Thymus (tissue), 11 donors: Measurements from ENCODE around the gene TJP1. TPM values are rescaled to one million over a fixed set of nuclear protein-coding genes. Genes with fewer than 3 reads are reported as not detected.
"Not testable (repeated sequence)": the region's sequence is repeated elsewhere in the genome, so short reads cannot be mapped to it uniquely, and the experiment has no call there.

Experiments used
- DNase-seq, 9 donors: peaks; one replicate each; pipeline ENCODE4 v3.0.0-alpha.2; 2013; ENCODE audit warnings: low spot score in 9 of 9, low read depth in 6 of 9, missing footprints in 1 of 9
- H3K27ac ChIP-seq, 2 donors: one replicate each; pipeline ENCODE4 v1.5.1; 2013; ENCODE audit warnings: control low read depth in 1 of 2, low read depth in 1 of 2, low read length in 1 of 2, mild to moderate bottlenecking in 1 of 2, moderate library complexity in 1 of 2
- H3K27me3 ChIP-seq, 2 donors: one replicate each; pipeline ENCODE4 v1.5.1; 2013; ENCODE audit warnings: low read length in 1 of 2; ENCODE audit not compliant: control insufficient read depth in 2 of 2, insufficient read depth in 1 of 2
- H3K36me3 ChIP-seq, 2 donors: one replicate each; pipeline ENCODE4 v1.5.1; 2013; ENCODE audit warnings: low read length in 1 of 2, mild to moderate bottlenecking in 1 of 2, moderate library complexity in 1 of 2; ENCODE audit not compliant: control insufficient read depth in 2 of 2, insufficient read depth in 2 of 2
- H3K4me1 ChIP-seq, 2 donors: one replicate each; pipeline ENCODE4 v1.5.1; 2013; ENCODE audit warnings: low read length in 2 of 2; ENCODE audit not compliant: control insufficient read depth in 2 of 2, insufficient read depth in 2 of 2
- H3K4me3 ChIP-seq, 2 donors: one replicate each; pipeline ENCODE4 v1.5.1; 2013; ENCODE audit warnings: low read length in 2 of 2, control low read depth in 1 of 2, mild to moderate bottlenecking in 1 of 2
- H3K9me3 ChIP-seq, 2 donors: one replicate each; pipeline ENCODE4 v1.5.1; 2013; ENCODE audit warnings: low read length in 1 of 2, mild to moderate bottlenecking in 1 of 2; ENCODE audit not compliant: control insufficient read depth in 2 of 2, insufficient read depth in 1 of 2
- WGBS: extraction: QIAGEN DNeasy Blood & Tissue Kit; methylation state at CpG from one replicate; pipeline ENCODE4 v1.1.7; 2013; 5-methylcytosine and 5-hydroxymethylcytosine counted together
- polyA plus RNA-seq: library from polyadenylated mRNA; stranded (reverse); fragments of 200-250 nt; gene quantifications from one replicate; pipeline ENCODE4 v1.2.3, GENCODE V29; 2013
- total RNA-seq: library from RNA; stranded (reverse); fragments of 120-200 nt; gene quantifications from one replicate; pipeline ENCODE4 v1.2.4, GENCODE V29; 2013
- donor health status: healthy.

The TJP1 gene
- total and polyA plus RNA-seq, 2 donors = 7.3 to 11.5 TPM

GRCh38 chr15:29756358-29757267 is 65.7 kb downstream of the TJP1 start:
- H3K9me3 ChIP-seq = no peaks in the 10 kb centered on the region
- DNase-seq = no peak
- 89% methylated on average over 5 of the region's 5 CpGs for WGBS
- H3K4me3 ChIP-seq = no peak overlapping the region
- no peak overlapping the region for H3K27ac ChIP-seq
- H3K36me3 ChIP-seq = no peaks in the 10 kb centered on the region
- no peaks in the 10 kb centered on the region for H3K27me3 ChIP-seq
- no peaks in the 10 kb centered on the region for H3K4me1 ChIP-seq

GRCh38 chr15:29754009-29754408 is 68.3 kb downstream of the TJP1 start:
- not testable (repeated sequence) for H3K9me3 ChIP-seq, H3K27ac ChIP-seq, H3K4me3 ChIP-seq, H3K36me3 ChIP-seq, H3K4me1 ChIP-seq, H3K27me3 ChIP-seq, DNase-seq
- WGBS = 90% methylated on average over 2 of the region's 2 CpGs

GRCh38 chr15:29753506-29753905 is 68.8 kb downstream of the TJP1 start:
- 99% methylated on average over 7 of the region's 7 CpGs for WGBS

GRCh38 chr15:29750754-29751153 is 71.5 kb downstream of the TJP1 start:
- WGBS = 89% methylated on average over 2 of the region's 2 CpGs
- H3K36me3 ChIP-seq = no peaks in the 10 kb centered on the region

More at GRCh38 chr15:29753506-29753905, 68.8 kb downstream of the TJP1 start:
- H3K4me3 ChIP-seq = no peak overlapping the region
- no peak for DNase-seq
- H3K4me1 ChIP-seq = no peaks in the 10 kb centered on the region
- no peak overlapping the region for H3K27ac ChIP-seq
- no peaks in the 10 kb centered on the region for H3K27me3 ChIP-seq
- H3K9me3 ChIP-seq = no peaks in the 10 kb centered on the region
- no peaks in the 10 kb centered on the region for H3K36me3 ChIP-seq

GRCh38 chr15:29749365-29750086 is 72.7 kb downstream of the TJP1 start:
- H3K27ac ChIP-seq = no peak overlapping the region
- no peaks in the 10 kb centered on the region for H3K36me3 ChIP-seq
- no peak overlapping the region for H3K4me3 ChIP-seq
- WGBS = 89% methylated on average over 15 of the region's 15 CpGs
- DNase-seq = no peak
- H3K9me3 ChIP-seq = no peaks in the 10 kb centered on the region
- no peaks in the 10 kb centered on the region for H3K4me1 ChIP-seq
- no peaks in the 10 kb centered on the region for H3K27me3 ChIP-seq

More at GRCh38 chr15:29750754-29751153, 71.5 kb downstream of the TJP1 start:
- no peaks in the 10 kb centered on the region for H3K9me3 ChIP-seq
- no peak overlapping the region for H3K27ac ChIP-seq
- H3K27me3 ChIP-seq = no peaks in the 10 kb centered on the region
- DNase-seq = no peak
- H3K4me1 ChIP-seq = no peaks in the 10 kb centered on the region
- no peak overlapping the region for H3K4me3 ChIP-seq

- 74% methylated on average over 3 of the region's 3 CpGs for WGBS
- Histone ChIP-seq H3K27me3 (no peaks in the 10 kb centered on the region), H3K4me1 (no peaks in the 10 kb centered on the region), H3K9me3 (no peaks in the 10 kb centered on the region), H3K4me3 (no peak overlapping the region), H3K36me3 (no peaks in the 10 kb centered on the region), H3K27ac (no peak overlapping the region)
- DNase-seq = no peak
These were observed 74.3 kb downstream of the TJP1 start for GRCh38 chr15:29747837-29748417.

GRCh38 chr15:29743475-29743874 is 78.8 kb downstream of the TJP1 start:
- Histone ChIP-seq H3K27ac (no peak overlapping the region), H3K27me3 (no peaks in the 10 kb centered on the region), H3K4me1 (no peaks in the 10 kb centered on the region), H3K4me3 (no peak overlapping the region), H3K36me3 (no peaks in the 10 kb centered on the region), H3K9me3 (no peaks in the 10 kb centered on the region)
- DNase-seq = no peak
- 95% methylated on average over 3 of the region's 3 CpGs for WGBS

GRCh38 chr15:29740692-29741311 is 81.5 kb downstream of the TJP1 start:
- Histone ChIP-seq H3K27me3 (no peaks in the 10 kb centered on the region), H3K4me3 (no peak overlapping the region), H3K36me3 (no peaks in the 10 kb centered on the region), H3K4me1 (no peaks in the 10 kb centered on the region), H3K9me3 (no peaks in the 10 kb centered on the region), H3K27ac (no peak overlapping the region)
- WGBS = 100% methylated on average over 1 of the region's 1 CpG
- no peak for DNase-seq

GRCh38 chr15:29736744-29737020 is 85.6 kb downstream of the TJP1 start:
- no peaks in the 10 kb centered on the region for H3K36me3 ChIP-seq
- no peak overlapping the region for H3K27ac ChIP-seq
- no peak overlapping the region for H3K4me3 ChIP-seq
- DNase-seq = no peak
- no peaks in the 10 kb centered on the region for H3K9me3 ChIP-seq
- H3K4me1 ChIP-seq = no peaks in the 10 kb centered on the region
- WGBS = 93% methylated on average over 2 of the region's 2 CpGs
- H3K27me3 ChIP-seq = no peaks in the 10 kb centered on the region
